Prostate gland (tissue), 2 donors: Measurements from ENCODE around the gene TMEM242.

Experiments used
- CTCF ChIP-seq, 4 experiments: fragments of 200-600 bp in 2 of 4; fragments of 450-650 bp in 2 of 4; sonication (generic) in 2 of 4; IDR thresholded peaks; 1 replicate in 3 of 4; 2 replicates in 1 of 4; pipeline ENCODE4 v1.5.1; 2016 to 2019; ENCODE audit warnings: antibody characterized with exemption in 4 of 4, mild to moderate bottlenecking in 2 of 4, moderate library complexity in 2 of 4
- POLR2A ChIP-seq: fragments of 450-650 bp; IDR thresholded peaks from one replicate; pipeline ENCODE4 v1.6.1; 2016; ENCODE audit warnings: antibody characterized with exemption, mild to moderate bottlenecking
- POLR2AphosphoS5 ChIP-seq: sonication (generic); formaldehyde crosslinking; IDR thresholded peaks from one replicate; pipeline ENCODE4 v1.6.1; 2017; ENCODE audit warnings: antibody characterized with exemption

GRCh38 chr6:157313531-157314467 lies 9.5 kb downstream of the TMEM242 start:
- no peak for TF ChIP-seq POLR2A
- TF ChIP-seq CTCF (IDR thresholded peaks at IDR 0.05), result no peak
- no peak for TF ChIP-seq POLR2AphosphoS5
